OCI-LY7 (cell line): ENCODE measurements around the gene UBE3A. TPM values are rescaled to one million over a fixed set of nuclear protein-coding genes. Genes with fewer than 3 reads are reported as not detected.

ENCODE experiments used
- BruUV-seq: library from RNA; stranded (reverse); fragments of 400-500 nt; replicated peaks from 2 replicates; lab custom pipeline; 2021; lab: Mats Ljungman, UMichigan
- CTCF ChIA-PET: fragments of 300-600 bp; sonication (Branson Sonifier 250); formaldehyde crosslinking; loops from one replicate; lab custom pipeline; 2022; ENCODE audit warnings: antibody characterized with exemption; ENCODE audit not compliant: unreplicated experiment; lab: Charles Lee
- POLR2A ChIA-PET: fragments of 300-600 bp; sonication (Branson Sonifier 250); formaldehyde crosslinking; loops from one replicate; lab custom pipeline; 2022; ENCODE audit warnings: antibody characterized with exemption; lab: Charles Lee
- DNase-seq: peaks from one replicate; pipeline ENCODE4 v3.0.0-alpha.2; 2015; ENCODE audit warnings: low spot score
- H2AFZ ChIP-seq: fragments of 200-600 bp; sonication (generic), shearing (Covaris generic); 2 replicates; pipeline ENCODE4 v1.6.1; 2014; ENCODE audit warnings: mild to moderate bottlenecking, antibody characterized with exemption, low read length, moderate library complexity
- H3K27ac ChIP-seq: fragments of 200-600 bp; sonication (generic); 2 replicates; pipeline ENCODE4 v1.5.1; 2014; ENCODE audit warnings: mixed run types, low read depth, mild to moderate bottlenecking, moderate library complexity, low read length, inconsistent platforms; ENCODE audit not compliant: poor library complexity, severe bottlenecking
- H3K36me3 ChIP-seq: fragments of 200-600 bp; sonication (generic); 2 replicates; pipeline ENCODE4 v1.6.1; 2014; ENCODE audit warnings: mild to moderate bottlenecking, antibody characterized with exemption, low read length, moderate library complexity, mixed read lengths; ENCODE audit not compliant: insufficient read depth
- H3K4me1 ChIP-seq: fragments of 200-600 bp; sonication (generic); 2 replicates; pipeline ENCODE4 v1.5.1; 2014; ENCODE audit warnings: mild to moderate bottlenecking, low read length; ENCODE audit not compliant: insufficient read depth, poor library complexity, severe bottlenecking
- H3K4me2 ChIP-seq: fragments of 200-600 bp; sonication (generic); 2 replicates; pipeline ENCODE4 v1.6.1; 2014; ENCODE audit warnings: mild to moderate bottlenecking, low read length
- H3K4me3 ChIP-seq: fragments of 200-600 bp; sonication (generic); 2 replicates; pipeline ENCODE4 v1.5.1; 2014; ENCODE audit warnings: mild to moderate bottlenecking, low read depth, low read length; ENCODE audit not compliant: poor library complexity, severe bottlenecking
- H3K79me2 ChIP-seq: fragments of 200-600 bp; sonication (generic); 2 replicates; pipeline ENCODE4 v1.6.1; 2016; ENCODE audit warnings: low read depth, mild to moderate bottlenecking, low read length, moderate library complexity, mixed read lengths; ENCODE audit not compliant: insufficient read depth
- H3K9me2 ChIP-seq: fragments of 200-600 bp; sonication (generic); 2 replicates; pipeline ENCODE4 v1.6.1; 2016; ENCODE audit warnings: mild to moderate bottlenecking, low read length, mixed read lengths; ENCODE audit not compliant: insufficient read depth
- H3K9me3 ChIP-seq: fragments of 200-600 bp; sonication (generic); 2 replicates; pipeline ENCODE4 v1.6.1; 2014; ENCODE audit warnings: mild to moderate bottlenecking, mixed run types, low read length, mixed read lengths
- H4K20me1 ChIP-seq: fragments of 200-600 bp; sonication (generic); 2 replicates; pipeline ENCODE4 v1.6.1; 2014; ENCODE audit warnings: mild to moderate bottlenecking, antibody characterized with exemption, low read length, moderate library complexity, mixed read lengths; ENCODE audit not compliant: insufficient read depth
- EZH2phosphoT487 ChIP-seq: fragments of 200-600 bp; sonication (generic); IDR thresholded peaks from 2 replicates; pipeline ENCODE4 v1.6.1; 2018; ENCODE audit warnings: low read depth, borderline replicate concordance, mild to moderate bottlenecking, mixed run types, antibody characterized with exemption, low read length, moderate library complexity, mixed read lengths
- intact Hi-C: fragments of 100-400 bp; cut with micrococcal nuclease; formaldehyde crosslinking; loops from one replicate; pipeline ENCODE4 v1.10.0; 2022; ENCODE audit not compliant: unreplicated experiment
- total RNA-seq, 2 experiments: library from RNA; depleted of rRNA in 1 of 2; stranded (reverse); fragments of >200 nt in 1 of 2; shearing (Covaris generic) in 1 of 2; gene quantifications; 2 replicates each; pipeline ENCODE4 v1.2.3, GENCODE V29; 2014 to 2022
- TF ChIP-seq, protein P1 (sequence below): fragments of 200-600 bp; sonication (generic); conservative IDR thresholded peaks from 2 replicates; pipeline ENCODE4 v1.5.1; 2014; ENCODE audit warnings: mild to moderate bottlenecking, antibody characterized with exemption, low read length, moderate library complexity, mixed read lengths

UBE3A gene
- total RNA-seq, 2 experiments from 2014 or later = 95.9 to 158 TPM

DNA sequence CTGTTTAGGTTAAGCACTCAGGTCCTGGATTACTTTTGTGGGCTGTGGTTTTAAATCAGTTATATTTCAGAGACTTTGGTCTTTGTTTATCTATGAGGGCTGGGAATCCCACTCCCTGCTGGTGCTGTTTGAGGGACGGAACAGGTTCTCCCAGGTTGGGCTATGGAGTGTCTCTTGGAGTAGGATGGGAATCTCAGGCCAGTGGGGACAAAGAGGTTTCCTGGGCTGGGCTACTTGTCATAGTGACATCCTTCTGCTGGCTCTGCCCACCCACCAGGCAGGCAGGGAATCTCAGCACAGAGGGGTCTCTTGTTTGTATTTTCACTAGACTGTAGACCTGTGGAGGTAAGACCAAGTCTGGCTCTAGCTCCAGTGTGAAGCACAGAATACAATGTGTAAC lies 47.2 kb upstream of the UBE3A start:
- H3K9me3 ChIP-seq = no peaks in the 10 kb centered on the region
- no peaks in the 10 kb centered on the region for H3K9me2 ChIP-seq
- H2AFZ ChIP-seq = no peak overlapping the region
- no peaks in the 10 kb centered on the region for H3K79me2 ChIP-seq
- no TSS peak for BruUV-seq
- no peak overlapping the region for H3K4me2 ChIP-seq
- POLR2A ChIA-PET = interaction anchor here (0.5 kb wide), 1 partner anchor 17 kb away, joined by 5 read pairs; no protein-coding TSS in a partner anchor
- no peaks in the 10 kb centered on the region for H3K36me3 ChIP-seq
- H3K4me3 ChIP-seq = no peak overlapping the region
- no peak for TF ChIP-seq EZH2phosphoT487
- TF ChIP-seq, protein P1, sequence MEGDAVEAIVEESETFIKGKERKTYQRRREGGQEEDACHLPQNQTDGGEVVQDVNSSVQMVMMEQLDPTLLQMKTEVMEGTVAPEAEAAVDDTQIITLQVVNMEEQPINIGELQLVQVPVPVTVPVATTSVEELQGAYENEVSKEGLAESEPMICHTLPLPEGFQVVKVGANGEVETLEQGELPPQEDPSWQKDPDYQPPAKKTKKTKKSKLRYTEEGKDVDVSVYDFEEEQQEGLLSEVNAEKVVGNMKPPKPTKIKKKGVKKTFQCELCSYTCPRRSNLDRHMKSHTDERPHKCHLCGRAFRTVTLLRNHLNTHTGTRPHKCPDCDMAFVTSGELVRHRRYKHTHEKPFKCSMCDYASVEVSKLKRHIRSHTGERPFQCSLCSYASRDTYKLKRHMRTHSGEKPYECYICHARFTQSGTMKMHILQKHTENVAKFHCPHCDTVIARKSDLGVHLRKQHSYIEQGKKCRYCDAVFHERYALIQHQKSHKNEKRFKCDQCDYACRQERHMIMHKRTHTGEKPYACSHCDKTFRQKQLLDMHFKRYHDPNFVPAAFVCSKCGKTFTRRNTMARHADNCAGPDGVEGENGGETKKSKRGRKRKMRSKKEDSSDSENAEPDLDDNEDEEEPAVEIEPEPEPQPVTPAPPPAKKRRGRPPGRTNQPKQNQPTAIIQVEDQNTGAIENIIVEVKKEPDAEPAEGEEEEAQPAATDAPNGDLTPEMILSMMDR = no peak
- CTCF ChIA-PET = no interaction called here
- H3K27ac ChIP-seq = no peak overlapping the region
- DNase-seq = no peak
- no peaks in the 10 kb centered on the region for H4K20me1 ChIP-seq
- intact Hi-C loops = no loop called here
- no peaks in the 10 kb centered on the region for H3K4me1 ChIP-seq

DNA sequence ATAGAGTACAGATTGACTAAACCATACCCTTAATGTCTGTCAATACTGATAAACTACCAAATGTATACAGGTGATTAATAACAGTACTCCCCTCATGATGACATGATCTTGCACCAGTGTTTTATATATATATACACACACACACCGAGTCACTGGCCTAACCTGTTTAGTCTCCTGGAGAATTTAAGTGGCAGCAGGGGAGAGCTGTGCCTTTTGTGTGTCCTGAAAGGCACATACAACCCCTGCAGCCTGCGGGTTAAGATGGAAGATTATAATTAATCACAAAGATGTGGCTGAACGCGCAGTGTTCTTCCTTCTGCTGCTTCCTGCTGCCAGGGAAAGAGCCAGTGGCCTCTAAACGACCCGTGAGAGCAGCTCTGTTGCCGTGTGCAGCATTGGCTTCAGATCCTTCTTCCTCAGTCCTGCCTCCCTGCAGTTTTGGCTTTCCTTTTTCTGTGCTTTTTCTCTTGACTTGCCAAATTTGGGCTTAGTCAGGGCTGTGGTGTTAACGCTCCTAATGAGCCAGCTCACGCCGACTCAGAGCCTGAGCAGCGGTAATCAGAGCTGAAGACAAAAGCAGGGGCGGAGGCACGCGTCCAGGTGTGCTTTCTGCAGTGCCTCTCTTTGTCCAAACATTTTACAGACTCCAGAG lies 42.5 kb upstream of the UBE3A start:
- ChIA-PET CTCF (no interaction called here), POLR2A (no interaction called here)
- H3K9me2 ChIP-seq = no peaks in the 10 kb centered on the region
- no peaks in the 10 kb centered on the region for H4K20me1 ChIP-seq
- intact Hi-C loops = no loop called here
- BruUV-seq = no TSS peak
- no peak for DNase-seq
- H3K4me2 ChIP-seq = no peak overlapping the region
- no peaks in the 10 kb centered on the region for H3K36me3 ChIP-seq
- H3K4me1 ChIP-seq = no peaks in the 10 kb centered on the region
- H2AFZ ChIP-seq = no peak overlapping the region
- H3K9me3 ChIP-seq = no peaks in the 10 kb centered on the region
- H3K4me3 ChIP-seq = no peak overlapping the region
- no peak for TF ChIP-seq EZH2phosphoT487
- TF ChIP-seq, protein P1 = no peak
- H3K27ac ChIP-seq = no peak overlapping the region
- H3K79me2 ChIP-seq = no peaks in the 10 kb centered on the region

DNA sequence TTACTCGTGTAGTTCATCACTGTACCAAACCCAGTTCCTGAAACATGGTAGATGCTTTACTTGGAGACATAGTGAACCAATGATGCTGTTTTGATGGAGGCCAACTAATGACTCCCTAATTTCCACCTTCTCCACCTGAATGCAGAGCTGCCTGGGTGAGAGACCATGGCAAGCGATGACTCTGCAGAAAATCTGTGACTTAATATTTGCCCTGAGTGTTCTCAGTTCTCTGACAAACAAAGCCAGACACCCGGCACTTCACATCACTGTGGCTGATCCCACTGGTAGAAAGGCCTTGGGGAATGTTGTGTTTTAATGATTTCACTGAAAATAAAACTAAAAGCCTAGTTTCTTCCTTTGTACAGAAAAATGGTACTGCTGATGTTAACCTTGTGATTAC lies 39.5 kb upstream of the UBE3A start:
- Histone ChIP-seq H3K79me2 (no peaks in the 10 kb centered on the region), H3K4me1 (no peaks in the 10 kb centered on the region), H3K27ac (no peak overlapping the region), H3K4me3 (no peak overlapping the region), H3K36me3 (no peaks in the 10 kb centered on the region), H2AFZ (no peak overlapping the region), H3K9me3 (no peaks in the 10 kb centered on the region), H3K9me2 (no peaks in the 10 kb centered on the region), H4K20me1 (no peaks in the 10 kb centered on the region), H3K4me2 (no peak overlapping the region)
- TF ChIP-seq EZH2phosphoT487 = no peak
- TF ChIP-seq, protein P1 = no peak
- no peak for DNase-seq
- ChIA-PET POLR2A (no interaction called here), CTCF (interaction anchor here (0.6 kb wide), 1 partner anchor 1806 kb away, joined by 4 read pairs; no protein-coding TSS in a partner anchor)
- no TSS peak for BruUV-seq
- intact Hi-C loops = no loop called here
